T1000 (cell line): ENCODE measurements around the gene NMU.
A peak's percentile ranks its signal among the peaks of the same experiment; 100 is the strongest.
"Not testable (repeated sequence)": the region's sequence is repeated elsewhere in the genome, so short reads cannot be mapped to it uniquely, and the experiment has no call there.

Experiments used
- DNase-seq: peaks from one replicate; lab custom pipeline; 2025; ENCODE audit warnings: mixed read lengths; lab: John Stamatoyannopoulos, UW

Gene NMU

GRCh38 chr4:55635741-55636655 lies at the start of gene NMU:
TSS of gene NMU (minus strand) at chr4:55636298. CDS start at chr4:55636192, 106 bp downstream.
- DNase-seq = peak; percentile 55

DNA sequence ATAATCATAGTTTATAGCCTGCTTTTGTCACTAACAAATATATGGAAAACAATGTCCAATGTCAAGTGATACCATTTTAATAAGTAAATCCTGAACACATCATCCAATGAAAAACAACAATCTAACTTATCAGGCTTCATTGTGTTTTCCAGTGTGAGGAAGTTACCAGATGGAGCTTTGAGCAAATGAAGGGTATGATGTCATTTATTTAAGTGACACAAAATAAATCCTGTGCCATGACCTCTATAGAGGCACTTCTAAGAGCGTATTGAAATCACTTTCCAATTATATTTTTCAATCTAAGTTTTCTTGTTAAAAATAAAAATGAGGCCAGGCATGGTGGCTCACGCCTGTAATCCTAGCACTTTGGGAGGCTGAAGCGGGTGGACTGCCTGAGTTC lies 48.2 kb upstream of the NMU start:
- DNase-seq = no peak

DNA sequence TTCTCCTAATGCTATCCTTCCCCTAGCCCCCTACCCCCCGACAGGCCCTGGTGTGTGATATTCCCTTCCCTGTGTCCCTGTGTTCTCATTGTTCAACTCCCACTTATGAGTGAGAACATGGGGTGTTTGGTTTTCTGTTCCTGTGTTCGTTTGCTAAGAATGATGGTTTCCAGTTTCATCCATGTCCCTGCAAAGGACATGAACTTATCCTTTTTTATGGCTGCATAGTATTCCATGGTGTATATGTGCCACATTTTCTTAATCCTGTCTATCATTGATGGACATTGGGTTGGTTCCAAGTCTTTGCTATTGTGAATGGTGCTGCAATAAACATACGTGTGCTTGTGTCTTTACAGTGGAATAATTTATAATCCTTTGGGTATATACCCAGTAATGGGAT lies 46.7 kb upstream of the NMU start:
- not testable (repeated sequence) for DNase-seq

DNA sequence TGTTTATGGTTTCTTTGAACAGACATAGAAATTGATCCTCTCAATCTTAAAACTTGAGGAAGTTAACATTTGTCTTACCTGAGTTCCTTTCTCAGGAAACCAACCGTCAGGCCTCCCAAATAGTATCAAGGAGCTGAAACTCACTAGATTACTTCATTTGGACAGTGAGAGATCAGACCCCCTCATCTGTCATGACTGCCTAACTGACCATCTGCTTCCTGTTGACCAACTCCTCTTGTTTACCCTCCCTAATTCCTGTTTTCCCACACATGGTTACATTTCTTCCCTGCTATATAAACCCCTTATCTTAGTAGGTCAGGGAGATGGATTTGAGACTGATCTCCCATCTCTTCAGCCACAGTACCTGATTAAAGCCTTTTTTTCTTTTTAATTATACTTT lies 46.2 kb upstream of the NMU start:
- no peak for DNase-seq

GRCh38 chr4:55681430-55681829 lies 45.3 kb upstream of the NMU start:
- DNase-seq = no peak

- no peak for DNase-seq
Measured at GRCh38 chr4:55675196-55675793, 39.2 kb upstream of the NMU start.

DNA sequence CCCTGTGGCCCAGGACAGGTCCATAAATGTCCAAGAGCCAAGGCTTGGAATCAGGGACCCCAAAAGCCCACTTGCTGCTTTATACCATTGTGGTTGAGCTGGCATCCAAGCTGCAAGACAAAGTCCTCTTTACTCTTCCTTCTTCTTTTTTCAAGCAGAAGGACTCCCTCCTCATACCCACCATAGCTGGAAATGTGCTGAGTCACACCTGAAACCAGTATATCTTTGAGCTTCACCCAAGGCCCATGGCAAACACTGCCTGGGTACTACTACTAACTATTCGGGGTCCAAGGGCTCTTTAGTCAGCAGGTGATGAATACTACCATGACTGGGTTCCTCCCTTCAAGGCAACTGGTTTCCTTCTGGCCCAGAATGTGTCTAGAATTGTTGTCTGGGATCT lies 37.3 kb upstream of the NMU start:
- no peak for DNase-seq

DNA sequence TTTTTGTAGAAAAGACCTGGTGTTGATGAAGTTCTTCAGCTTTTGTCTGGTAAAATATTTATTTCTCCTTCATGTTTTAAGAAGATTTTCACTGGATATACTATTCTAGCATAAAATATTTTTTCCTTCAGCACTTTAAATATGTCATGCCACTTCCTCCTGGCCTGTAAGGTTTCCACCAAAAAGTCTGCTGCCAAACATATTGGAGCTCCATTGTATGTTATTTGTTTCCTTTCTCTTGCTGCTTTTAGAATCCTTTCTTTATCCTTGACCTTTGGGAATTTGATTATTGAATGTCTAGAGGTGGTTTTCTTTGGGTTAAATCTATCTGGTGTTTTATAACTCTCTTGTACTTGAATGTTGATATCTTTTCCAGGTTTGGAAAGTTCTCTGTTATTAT lies 35.6 kb upstream of the NMU start:
- no peak for DNase-seq

DNA sequence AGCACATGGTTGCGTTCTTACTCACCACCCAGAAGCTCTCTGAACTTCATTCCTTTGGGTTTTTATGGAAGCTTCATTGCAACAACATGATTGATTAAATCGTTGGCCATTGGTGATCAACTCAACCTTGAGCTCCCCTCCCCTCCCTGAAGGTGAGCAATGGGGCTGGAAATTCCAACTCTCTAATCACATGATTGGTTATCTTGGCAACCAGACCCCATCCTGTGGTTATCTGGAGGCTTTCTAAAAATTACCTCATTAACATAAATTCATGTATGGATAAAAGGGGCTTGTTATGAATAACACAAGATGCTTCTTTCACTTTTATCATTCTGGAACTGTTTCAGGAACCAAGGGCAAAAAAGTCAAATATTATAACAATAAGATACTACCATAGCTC lies 34.6 kb upstream of the NMU start:
- DNase-seq = no peak

GRCh38 chr4:55668449-55668848 lies 32.4 kb upstream of the NMU start:
- DNase-seq = no peak

GRCh38 chr4:55666535-55666934 lies 30.4 kb upstream of the NMU start:
- no peak for DNase-seq

DNA sequence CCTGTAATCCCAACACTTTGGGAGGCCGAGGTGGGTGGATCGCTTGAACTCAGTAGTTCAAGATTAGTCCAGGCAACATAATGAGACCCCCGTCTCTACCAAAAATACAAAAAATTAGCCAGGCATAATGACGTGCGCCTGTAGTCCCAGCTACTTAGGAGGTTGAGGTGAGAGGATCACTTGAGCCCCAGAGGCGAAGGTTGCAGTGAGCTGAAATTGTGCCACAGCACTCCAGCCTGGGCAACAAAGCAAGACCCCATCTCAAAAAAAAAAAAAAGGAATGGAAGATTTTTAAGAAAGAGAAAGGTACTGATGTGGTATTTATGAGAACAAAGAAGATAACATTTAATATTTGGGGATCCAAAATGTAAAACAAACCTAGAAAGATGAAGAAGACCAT lies 27.0 kb upstream of the NMU start:
- no peak for DNase-seq

GRCh38 chr4:55661398-55662056 lies 25.4 kb upstream of the NMU start:
- DNase-seq = no peak

DNA sequence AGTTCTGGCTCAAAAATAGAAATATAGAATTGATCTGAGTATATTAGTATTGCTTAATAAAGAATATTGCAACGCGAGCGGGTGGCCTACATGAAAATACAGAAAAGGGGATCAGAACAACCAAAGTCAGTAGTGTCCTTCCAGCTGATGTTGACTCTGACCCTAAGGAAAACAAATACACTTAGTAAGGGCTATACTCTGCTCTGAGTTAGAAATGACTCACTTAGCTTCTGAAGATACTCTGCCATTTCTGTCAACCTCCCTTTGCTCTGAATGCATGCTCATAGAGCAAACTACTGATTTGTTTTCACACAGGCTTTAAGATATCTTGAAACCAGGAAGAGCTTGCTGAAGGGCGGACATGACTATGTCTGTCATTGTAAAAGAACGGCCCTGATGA lies 22.6 kb upstream of the NMU start:
- no peak for DNase-seq

GRCh38 chr4:55654131-55654530 lies 18.0 kb upstream of the NMU start:
- no peak for DNase-seq

DNA sequence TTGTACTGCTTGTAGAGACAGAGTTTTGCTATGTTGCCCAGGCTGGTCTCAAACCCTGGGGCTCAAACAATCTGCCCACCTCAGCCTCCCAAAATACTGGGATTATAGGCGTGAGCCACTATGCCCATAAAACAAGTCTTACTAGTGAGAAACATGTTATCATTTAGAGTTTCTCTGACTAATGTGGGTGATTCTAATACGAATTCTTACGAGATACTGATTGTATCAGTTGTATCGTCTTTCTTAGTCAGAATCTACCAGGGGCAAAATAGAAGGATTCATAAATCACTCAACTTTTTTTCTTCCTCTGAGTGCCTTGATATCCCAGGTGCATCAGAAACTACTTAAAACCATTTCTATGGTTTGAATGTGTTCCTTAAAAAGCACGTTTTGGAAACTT lies 14.4 kb upstream of the NMU start:
- no peak for DNase-seq

- DNase-seq = no peak
Measured at GRCh38 chr4:55637272-55637820, 1.2 kb upstream of the NMU start.

GRCh38 chr4:55636656-55636999 lies 530 bp upstream of the NMU start:
- DNase-seq = no peak

GRCh38 chr4:55635282-55635681 lies 816 bp downstream of the NMU start:
- no peak for DNase-seq

GRCh38 chr4:55634417-55635128 lies 1.5 kb downstream of the NMU start:
- DNase-seq = no peak

DNA sequence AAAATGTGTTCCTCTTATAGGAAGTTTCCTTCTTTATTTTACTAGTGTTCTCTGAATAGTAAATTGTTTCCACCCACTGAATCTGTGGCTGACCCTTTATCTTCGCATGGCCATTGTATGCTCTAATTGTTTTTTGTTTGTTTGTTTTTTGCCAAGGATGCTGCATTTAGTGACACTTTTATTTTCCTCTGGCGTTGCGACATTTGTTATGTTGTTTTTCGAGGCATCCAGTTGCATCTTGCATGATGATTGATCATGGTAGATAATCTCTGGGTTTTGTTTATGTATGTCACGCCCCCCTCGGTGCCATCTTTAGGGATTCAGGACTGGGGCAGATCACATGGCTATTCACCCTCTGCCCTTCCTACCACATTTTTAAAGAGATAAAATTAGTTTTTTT lies 2.2 kb downstream of the NMU start:
- DNase-seq = no peak

DNA sequence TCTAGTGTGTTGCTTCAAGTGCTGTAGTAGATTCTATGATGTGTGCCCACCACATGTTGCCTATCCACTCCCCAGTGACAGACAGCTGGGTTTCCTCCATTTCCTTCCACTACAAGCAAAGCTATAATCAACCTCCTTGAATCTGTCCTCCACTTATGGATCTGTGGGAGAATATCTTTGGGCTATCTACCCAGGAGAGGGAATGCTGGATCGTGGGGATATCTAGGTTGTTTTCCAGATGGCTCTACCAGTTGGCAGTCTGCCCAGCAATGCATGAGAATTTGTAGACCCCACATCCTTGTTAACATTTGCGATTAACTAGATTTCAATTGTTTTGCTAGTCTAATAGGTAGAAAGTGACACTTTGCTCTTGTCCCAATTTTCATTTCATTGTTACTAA lies 10.3 kb downstream of the NMU start:
- DNase-seq = no peak
